Loucy (cell line): ENCODE measurements around the gene NRG2.

Experiments
- H2AFZ ChIP-seq: fragments of 200-600 bp; sonication (generic); 2 replicates; pipeline ENCODE4 v1.6.0; 2016; ENCODE audit warnings: antibody characterized with exemption, mild to moderate bottlenecking, low read length, moderate library complexity
- H3F3A ChIP-seq: fragments of 200-600 bp; 2 replicates; pipeline ENCODE4 v1.6.0; 2016; ENCODE audit warnings: antibody characterized with exemption, low read depth, mild to moderate bottlenecking
- H3K27me3 ChIP-seq: fragments of 200-600 bp; sonication (generic); 2 replicates; pipeline ENCODE4 v1.6.1; 2014; ENCODE audit warnings: low read length, mild to moderate bottlenecking; ENCODE audit not compliant: insufficient read depth, poor library complexity, severe bottlenecking
- H3K36me3 ChIP-seq: fragments of 200-600 bp; sonication (generic); 2 replicates; pipeline ENCODE4 v1.6.1; 2016; ENCODE audit warnings: low read length; ENCODE audit not compliant: insufficient read depth
- H3K4me1 ChIP-seq: fragments of 200-600 bp; sonication (generic); 2 replicates; pipeline ENCODE4 v1.5.1; 2014; ENCODE audit warnings: low read length, mild to moderate bottlenecking; ENCODE audit not compliant: insufficient read depth, poor library complexity, severe bottlenecking
- H3K4me2 ChIP-seq: fragments of 200-600 bp; sonication (generic); 2 replicates; pipeline ENCODE4 v1.6.0; 2014; ENCODE audit warnings: antibody characterized with exemption, low read length, low read depth, mild to moderate bottlenecking; ENCODE audit not compliant: poor library complexity, severe bottlenecking
- H3K4me3 ChIP-seq: fragments of 200-600 bp; sonication (generic); 2 replicates; pipeline ENCODE4 v1.5.1; 2014; ENCODE audit warnings: low read length, mild to moderate bottlenecking, mixed read lengths; ENCODE audit not compliant: poor library complexity, severe bottlenecking
- H3K79me2 ChIP-seq: fragments of 200-600 bp; sonication (generic); 2 replicates; pipeline ENCODE4 v1.6.1; 2014; ENCODE audit warnings: low read length; ENCODE audit not compliant: insufficient read depth
- H3K9ac ChIP-seq: fragments of 200-600 bp; sonication (generic); 2 replicates; pipeline ENCODE4 v1.6.0; 2014; ENCODE audit warnings: mild to moderate bottlenecking, low read depth, low read length, moderate library complexity; ENCODE audit not compliant: poor library complexity, severe bottlenecking
- H3K9me2 ChIP-seq: fragments of 200-600 bp; sonication (generic); replicated peaks from 2 replicates; pipeline ENCODE4 v1.6.1; 2016; ENCODE audit warnings: low read depth, low read length, mixed read lengths
- H3K9me3 ChIP-seq: fragments of 200-600 bp; sonication (generic); 2 replicates; pipeline ENCODE4 v1.6.1; 2014; ENCODE audit warnings: mild to moderate bottlenecking, antibody characterized with exemption, low read length, low read depth; ENCODE audit not compliant: insufficient read depth
- H4K20me1 ChIP-seq: fragments of 200-600 bp; sonication (generic); 2 replicates; pipeline ENCODE4 v1.6.0; 2014; ENCODE audit warnings: antibody characterized with exemption, low read length, mild to moderate bottlenecking; ENCODE audit not compliant: insufficient read depth, poor library complexity, severe bottlenecking
- CTCF ChIP-seq: fragments of 200-600 bp; sonication (generic); conservative IDR thresholded peaks from 2 replicates; pipeline ENCODE4 v1.5.1; 2014; ENCODE audit warnings: mild to moderate bottlenecking, antibody characterized with exemption, low read length
- EZH2phosphoT487 ChIP-seq: fragments of 200-600 bp; IDR thresholded peaks from 2 replicates; pipeline ENCODE4 v1.6.1; 2018; ENCODE audit warnings: antibody characterized with exemption, mild to moderate bottlenecking, moderate library complexity, borderline replicate concordance

The NRG2 gene

GRCh38 chr5:140044041-140044440, 942 bp upstream of the NRG2 start:
- TF ChIP-seq EZH2phosphoT487 (no peak), CTCF (no peak)
- Histone ChIP-seq H3K79me2 (no peaks in the 10 kb centered on the region), H3K4me1 (no peaks in the 10 kb centered on the region), H3K36me3 (no peaks in the 10 kb centered on the region), H4K20me1 (no peaks in the 10 kb centered on the region), H3K4me2 (no peak overlapping the region), H3K27me3 (peaks cover 11% of the 10 kb centered on the region), H3K9me2 (no peaks in the 10 kb centered on the region), H3K9ac (no peak overlapping the region), H2AFZ (no peak overlapping the region), H3F3A (no peaks in the 10 kb centered on the region), H3K4me3 (no peak overlapping the region), H3K9me3 (no peaks in the 10 kb centered on the region)

- Histone ChIP-seq H3K36me3 (no peaks in the 10 kb centered on the region), H3K4me3 (peak overlapping the region; percentile 67), H4K20me1 (no peaks in the 10 kb centered on the region), H3K9me3 (no peaks in the 10 kb centered on the region), H3K4me1 (no peaks in the 10 kb centered on the region), H3K79me2 (no peaks in the 10 kb centered on the region), H2AFZ (no peak overlapping the region), H3K27me3 (peaks cover 11% of the 10 kb centered on the region), H3F3A (no peaks in the 10 kb centered on the region), H3K4me2 (peak overlapping the region; percentile 69), H3K9me2 (no peaks in the 10 kb centered on the region), H3K9ac (no peak overlapping the region)
- TF ChIP-seq EZH2phosphoT487 (no peak), CTCF (no peak; the same call in 1 of the 2 replicates)
Measured at GRCh38 chr5:140043508-140043872, 391 bp upstream of the NRG2 start.

GRCh38 chr5:140042393-140042642, 781 bp downstream of the NRG2 start:
- H3K4me3 ChIP-seq = peak overlapping the region; percentile 67
- no peak for TF ChIP-seq EZH2phosphoT487
- H3K9me3 ChIP-seq = no peaks in the 10 kb centered on the region
- H3K27me3 ChIP-seq = peaks cover 11% of the 10 kb centered on the region
- peak overlapping the region; percentile 69 for H3K4me2 ChIP-seq
- no peak overlapping the region for H3K9ac ChIP-seq
- no peaks in the 10 kb centered on the region for H4K20me1 ChIP-seq
- no peaks in the 10 kb centered on the region for H3K9me2 ChIP-seq
- no peaks in the 10 kb centered on the region for H3K36me3 ChIP-seq
- H3F3A ChIP-seq = no peaks in the 10 kb centered on the region
- H3K4me1 ChIP-seq = no peaks in the 10 kb centered on the region
- no peaks in the 10 kb centered on the region for H3K79me2 ChIP-seq
- H2AFZ ChIP-seq = peak overlapping the region; percentile 21; the same call in 1 of the 2 replicates

GRCh38 chr5:140041492-140042392, 1.4 kb downstream of the NRG2 start:
- Histone ChIP-seq H3K79me2 (no peaks in the 10 kb centered on the region), H3K4me2 (no peak overlapping the region), H3K27me3 (peaks cover 11% of the 10 kb centered on the region), H2AFZ (no peak overlapping the region), H3K9ac (no peak overlapping the region), H3K4me1 (no peaks in the 10 kb centered on the region), H3K9me2 (no peaks in the 10 kb centered on the region), H3K36me3 (no peaks in the 10 kb centered on the region), H3F3A (no peaks in the 10 kb centered on the region), H3K4me3 (no peak overlapping the region), H4K20me1 (no peaks in the 10 kb centered on the region), H3K9me3 (no peaks in the 10 kb centered on the region)
- TF ChIP-seq CTCF (no peak), EZH2phosphoT487 (no peak)
